ENCODE measurements around the gene IQCK. TPM values are rescaled to one million over a fixed set of nuclear protein-coding genes. Genes with fewer than 3 reads are reported as not detected.

Gene IQCK
- total RNA-seq, 1 donor from 2014 or later = 26.3 TPM

GRCh38 chr16:19833581-19833980 is 115.5 kb downstream of the IQCK start:
- peak; percentile 81 for DNase-seq (ENCODE audit: low read depth)

- no peak for DNase-seq (ENCODE audit: low read depth)
Observed at GRCh38 chr16:19835196-19835595, 117.1 kb downstream of the IQCK start.

- DNase-seq (ENCODE audit: low read depth) = peak; percentile 65
Observed at GRCh38 chr16:19835968-19836421, 117.9 kb downstream of the IQCK start.

- DNase-seq (ENCODE audit: low read depth) = no peak
Observed at GRCh38 chr16:19837331-19837980, 119.4 kb downstream of the IQCK start.

GRCh38 chr16:19837984-19838707 is 120.1 kb downstream of the IQCK start:
- no peak for DNase-seq (ENCODE audit: low read depth)

GRCh38 chr16:19840524-19841110 is 122.5 kb downstream of the IQCK start:
- peak; percentile 85 for DNase-seq (ENCODE audit: low read depth)

- peak; percentile 48 for DNase-seq (ENCODE audit: low read depth)
Observed at GRCh38 chr16:19841184-19841583, 123.1 kb downstream of the IQCK start.

- DNase-seq (ENCODE audit: low read depth) = no peak
Observed at GRCh38 chr16:19842426-19843157, 124.5 kb downstream of the IQCK start.

GRCh38 chr16:19843371-19843770 is 125.3 kb downstream of the IQCK start:
- DNase-seq (ENCODE audit: low read depth) = no peak

- DNase-seq (ENCODE audit: low read depth) = peak; percentile 98
Observed at GRCh38 chr16:19844945-19845641, 127.0 kb downstream of the IQCK start.

GRCh38 chr16:19846436-19846835 is 128.4 kb downstream of the IQCK start:
- no peak for DNase-seq (ENCODE audit: low read depth)

GRCh38 chr16:19848756-19849155 is 130.7 kb downstream of the IQCK start:
- no peak for DNase-seq (ENCODE audit: low read depth)

- no peak for DNase-seq (ENCODE audit: low read depth)
Observed at GRCh38 chr16:19850131-19850817, 132.2 kb downstream of the IQCK start.

- DNase-seq (ENCODE audit: low read depth) = no peak
Observed at GRCh38 chr16:19851476-19851875, 133.4 kb downstream of the IQCK start.

GRCh38 chr16:19853132-19853741 is 135.2 kb downstream of the IQCK start:
- no peak for DNase-seq (ENCODE audit: low read depth)

GRCh38 chr16:19853742-19854542 is 135.9 kb downstream of the IQCK start:
- DNase-seq (ENCODE audit: low read depth) = no peak

GRCh38 chr16:19854543-19854876 is 136.4 kb downstream of the IQCK start:
- no peak for DNase-seq (ENCODE audit: low read depth)

- no peak for DNase-seq (ENCODE audit: low read depth)
Observed at GRCh38 chr16:19856120-19856519, 138.0 kb downstream of the IQCK start.

- DNase-seq (ENCODE audit: low read depth) = no peak
Observed at GRCh38 chr16:19857593-19858339, 139.7 kb downstream of the IQCK start.

Measured in myocyte (in vitro differentiated cells).